ENCODE results near the gene SYNJ2.

Gene SYNJ2

GRCh38 chr6:158110986-158111385 is 129.3 kb downstream of the SYNJ2 start:
- DNase-seq (ENCODE audit: low read depth in 2 of 2, low spot score in 1 of 2) = no peak

GRCh38 chr6:158111987-158112386 is 130.3 kb downstream of the SYNJ2 start:
- DNase-seq (ENCODE audit: low read depth in 2 of 2, low spot score in 1 of 2) = no peak

- no peak for DNase-seq (ENCODE audit: low read depth in 2 of 2, low spot score in 1 of 2)
These were observed 132.1 kb downstream of the SYNJ2 start for GRCh38 chr6:158113802-158114201.

GRCh38 chr6:158115102-158115501 is 133.4 kb downstream of the SYNJ2 start:
- DNase-seq (ENCODE audit: low read depth in 2 of 2, low spot score in 1 of 2) = no peak

- DNase-seq (ENCODE audit: low read depth in 2 of 2, low spot score in 1 of 2) = no peak
These were observed 133.8 kb downstream of the SYNJ2 start for GRCh38 chr6:158115508-158115907.

GRCh38 chr6:158118886-158119285 is 137.2 kb downstream of the SYNJ2 start:
- no peak for DNase-seq (ENCODE audit: low read depth in 2 of 2, low spot score in 1 of 2)

GRCh38 chr6:158121335-158121734 is 139.7 kb downstream of the SYNJ2 start:
- no peak for DNase-seq (ENCODE audit: low read depth in 2 of 2, low spot score in 1 of 2)

GRCh38 chr6:158122048-158122447 is 140.4 kb downstream of the SYNJ2 start:
- DNase-seq (ENCODE audit: low read depth in 2 of 2, low spot score in 1 of 2) = no peak

- no peak for DNase-seq (ENCODE audit: low read depth in 2 of 2, low spot score in 1 of 2)
These were observed 142.6 kb downstream of the SYNJ2 start for GRCh38 chr6:158124288-158124687.

- DNase-seq (ENCODE audit: low read depth in 2 of 2, low spot score in 1 of 2) = no peak
These were observed 143.6 kb downstream of the SYNJ2 start for GRCh38 chr6:158125271-158125670.

GRCh38 chr6:158131926-158132325 is 150.3 kb downstream of the SYNJ2 start:
- DNase-seq (ENCODE audit: low read depth in 2 of 2, low spot score in 1 of 2) = no peak

GRCh38 chr6:158142789-158143188 is 161.1 kb downstream of the SYNJ2 start:
- DNase-seq (ENCODE audit: low read depth in 2 of 2, low spot score in 1 of 2) = no peak

- DNase-seq (ENCODE audit: low read depth in 2 of 2, low spot score in 1 of 2) = no peak
These were observed 162.0 kb downstream of the SYNJ2 start for GRCh38 chr6:158143700-158144099.

Data from stimulated activated CD8-positive, alpha-beta memory T cell treated with anti-CD3 and anti-CD28 coated beads, Interleukin-4, amount 100 ng/mL, for 1 hour (primary cell).